Erythroblast (primary cell): Measurements from ENCODE around the gene UCK2.

Source experiments
- GATA1 ChIP-seq: IDR thresholded peaks from 2 replicates; pipeline ENCODE4 v1.6.1; 2011; ENCODE audit warnings: low read depth, mild to moderate bottlenecking, control low read depth, low read length, moderate library complexity
- POLR2A ChIP-seq: IDR thresholded peaks from 2 replicates; pipeline ENCODE4 v1.6.1; 2011; ENCODE audit warnings: mild to moderate bottlenecking, low read length

DNA sequence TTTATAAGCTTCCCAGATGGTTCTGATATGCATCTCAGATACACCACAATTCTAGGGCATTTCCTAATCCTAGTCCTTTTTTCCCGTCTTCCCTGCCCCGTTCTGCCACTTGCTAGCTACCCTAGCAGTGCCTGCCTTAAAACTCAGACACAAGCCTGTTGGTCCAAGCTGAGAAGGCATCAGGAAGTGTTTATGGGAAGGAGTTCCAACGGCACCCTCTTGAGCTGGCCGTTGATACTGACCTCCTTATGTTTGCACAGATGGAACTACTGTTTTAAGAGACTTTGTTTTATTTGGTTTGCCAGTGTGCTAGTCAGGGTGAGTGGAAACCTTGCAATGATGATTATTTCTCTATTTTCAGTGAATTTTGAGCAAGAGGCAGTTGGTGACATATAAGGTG is 67.2 kb downstream of the UCK2 start:
- TF ChIP-seq POLR2A (no peak), GATA1 (no peak)
